ENCODE data around the gene IL3RA. TPM values are rescaled to one million over a fixed set of nuclear protein-coding genes. Genes with fewer than 3 reads are reported as not detected.

IL3RA gene
- total RNA-seq, 1 donor from 2014 or later = 0.97 TPM

GRCh38 chrX:1427756-1428155, 91.2 kb downstream of the IL3RA start:
- Mint-ChIP-seq H3K27ac (ENCODE audit: unreplicated experiment) (no peak overlapping the region), H3K36me3 (ENCODE audit: low read depth, unreplicated experiment) (peaks cover 29% of the 10 kb centered on the region), H3K4me3 (ENCODE audit: unreplicated experiment) (no peak overlapping the region), H3K9me3 (ENCODE audit: unreplicated experiment) (peaks cover 14% of the 10 kb centered on the region), H3K27me3 (ENCODE audit: unreplicated experiment) (peaks cover 7% of the 10 kb centered on the region), H3K4me1 (ENCODE audit: unreplicated experiment) (no peaks in the 10 kb centered on the region)
- no peak for TF ChIP-seq CTCF (IDR thresholded peaks at IDR 0.05; ENCODE audit: unreplicated experiment)
- DNase-seq (ENCODE audit: low spot score) = no peak

- Mint-ChIP-seq H3K9me3 (ENCODE audit: unreplicated experiment) (peaks cover 3% of the 10 kb centered on the region), H3K4me1 (ENCODE audit: unreplicated experiment) (no peaks in the 10 kb centered on the region), H3K27me3 (ENCODE audit: unreplicated experiment) (peaks cover 2% of the 10 kb centered on the region), H3K36me3 (ENCODE audit: low read depth, unreplicated experiment) (peaks cover 9% of the 10 kb centered on the region), H3K27ac (ENCODE audit: unreplicated experiment) (no peak overlapping the region), H3K4me3 (ENCODE audit: unreplicated experiment) (no peak overlapping the region)
- TF ChIP-seq CTCF (IDR thresholded peaks at IDR 0.05; ENCODE audit: unreplicated experiment) = no peak
- no peak for DNase-seq (ENCODE audit: low spot score)
These were observed 93.9 kb downstream of the IL3RA start for GRCh38 chrX:1430451-1430850.

Small RNAs within 50 kb of the gene (microRNA-seq; reads per million reads assigned to microRNA genes)
- not detected for gene MIR3690 (ENCODE audit: unreplicated experiment)

Other genes starting within 250 kb of the IL3RA start
- not detected for gene CRLF2, start 124.1 kb upstream of the IL3RA start, total RNA-seq (ENCODE audit: unreplicated experiment)
- gene CSF2RA, start 68.0 kb upstream of the IL3RA start, total RNA-seq (ENCODE audit: unreplicated experiment) = not detected
- gene SLC25A6, start 55.3 kb downstream of the IL3RA start, total RNA-seq (ENCODE audit: unreplicated experiment) = 488 TPM
- gene ASMTL, start 116.1 kb downstream of the IL3RA start, total RNA-seq (ENCODE audit: unreplicated experiment) = 25.8 TPM
- not detected for gene P2RY8, start 200.4 kb downstream of the IL3RA start, total RNA-seq (ENCODE audit: unreplicated experiment)